ENCODE data around the gene TTC6.
"Not testable (repeated sequence)": the region's sequence is repeated elsewhere in the genome, so short reads cannot be mapped to it uniquely, and the experiment has no call there.

GRCh38 chr14:37555596-37555995 lies 39.8 kb upstream of the TTC6 start:
- TF ChIP-seq MXI1 (conservative IDR thresholded peaks at IDR 0.05; ENCODE audit: poor library complexity, severe bottlenecking); EZH2 (IDR thresholded peaks at IDR 0.05; ENCODE audit: borderline replicate concordance, insufficient read depth, low read length, poor library complexity, severe bottlenecking); REST (IDR thresholded peaks at IDR 0.05; ENCODE audit: borderline replicate concordance); EP300 (conservative IDR thresholded peaks at IDR 0.05; ENCODE audit: poor library complexity, severe bottlenecking); TAF1 (IDR thresholded peaks at IDR 0.05; ENCODE audit: low read depth); POLR2AphosphoS5 (IDR thresholded peaks at IDR 0.05): not testable (repeated sequence)
- TF ChIP-seq, protein P1, sequence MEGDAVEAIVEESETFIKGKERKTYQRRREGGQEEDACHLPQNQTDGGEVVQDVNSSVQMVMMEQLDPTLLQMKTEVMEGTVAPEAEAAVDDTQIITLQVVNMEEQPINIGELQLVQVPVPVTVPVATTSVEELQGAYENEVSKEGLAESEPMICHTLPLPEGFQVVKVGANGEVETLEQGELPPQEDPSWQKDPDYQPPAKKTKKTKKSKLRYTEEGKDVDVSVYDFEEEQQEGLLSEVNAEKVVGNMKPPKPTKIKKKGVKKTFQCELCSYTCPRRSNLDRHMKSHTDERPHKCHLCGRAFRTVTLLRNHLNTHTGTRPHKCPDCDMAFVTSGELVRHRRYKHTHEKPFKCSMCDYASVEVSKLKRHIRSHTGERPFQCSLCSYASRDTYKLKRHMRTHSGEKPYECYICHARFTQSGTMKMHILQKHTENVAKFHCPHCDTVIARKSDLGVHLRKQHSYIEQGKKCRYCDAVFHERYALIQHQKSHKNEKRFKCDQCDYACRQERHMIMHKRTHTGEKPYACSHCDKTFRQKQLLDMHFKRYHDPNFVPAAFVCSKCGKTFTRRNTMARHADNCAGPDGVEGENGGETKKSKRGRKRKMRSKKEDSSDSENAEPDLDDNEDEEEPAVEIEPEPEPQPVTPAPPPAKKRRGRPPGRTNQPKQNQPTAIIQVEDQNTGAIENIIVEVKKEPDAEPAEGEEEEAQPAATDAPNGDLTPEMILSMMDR (IDR thresholded peaks at IDR 0.05; ENCODE audit: poor library complexity, severe bottlenecking): not testable (repeated sequence)

Measured in neural cell (in vitro differentiated cells).